Liver (tissue), 9 donors: ENCODE results near the gene PCBP2. TPM values are rescaled to one million over a fixed set of nuclear protein-coding genes. Genes with fewer than 3 reads are reported as not detected.
"Not testable (repeated sequence)": the region's sequence is repeated elsewhere in the genome, so short reads cannot be mapped to it uniquely, and the experiment has no call there.

Source experiments
- DNase-seq: peaks from one replicate; pipeline ENCODE4 v3.0.0-alpha.2; 2017; ENCODE audit warnings: low spot score
- H3K27ac ChIP-seq, 2 donors: one replicate each; pipeline ENCODE4 v1.7.0; 2013; ENCODE audit warnings: inconsistent platforms in 2 of 2, low read length in 2 of 2, control low read depth in 1 of 2, low read depth in 1 of 2, mild to moderate bottlenecking in 1 of 2
- H3K27me3 ChIP-seq, 4 donors: one replicate each; pipeline versions ENCODE4 v1.6.1 to v1.7.0; 2013; ENCODE audit warnings: low read length in 3 of 4, inconsistent platforms in 1 of 4, mild to moderate bottlenecking in 1 of 4, moderate library complexity in 1 of 4; ENCODE audit not compliant: control insufficient read depth in 4 of 4, insufficient read depth in 4 of 4
- H3K36me3 ChIP-seq, 4 donors: one replicate each; pipeline versions ENCODE4 v1.6.1 to v1.7.0; 2013; ENCODE audit warnings: low read length in 3 of 4, mild to moderate bottlenecking in 3 of 4, low read depth in 1 of 4, moderate library complexity in 1 of 4; ENCODE audit not compliant: control insufficient read depth in 4 of 4, insufficient read depth in 3 of 4
- H3K4me1 ChIP-seq, 4 donors: one replicate each; pipeline versions ENCODE4 v1.6.1 to v1.7.0; 2013; ENCODE audit warnings: low read length in 3 of 4, mild to moderate bottlenecking in 3 of 4, moderate library complexity in 1 of 4; ENCODE audit not compliant: control insufficient read depth in 4 of 4, insufficient read depth in 4 of 4
- H3K4me3 ChIP-seq, 3 donors: one replicate each; pipeline versions ENCODE4 v1.6.1 to v1.7.0; 2013; ENCODE audit warnings: low read length in 3 of 3, control low read depth in 1 of 3, low read depth in 1 of 3, mild to moderate bottlenecking in 1 of 3
- H3K9ac ChIP-seq, 2 donors: one replicate each; pipeline ENCODE4 v1.7.0; 2013; ENCODE audit warnings: low read length in 2 of 2, mild to moderate bottlenecking in 2 of 2, moderate library complexity in 2 of 2, control low read depth in 1 of 2, low read depth in 1 of 2
- H3K9me3 ChIP-seq, 4 donors: one replicate each; pipeline versions ENCODE4 v1.6.1 to v1.7.0; 2013; ENCODE audit warnings: low read length in 3 of 4; ENCODE audit not compliant: control insufficient read depth in 4 of 4
- EGR1 ChIP-seq, 2 donors: IDR thresholded peaks; 2 replicates each; pipeline ENCODE4 v1.6.1; 2016 to 2018; ENCODE audit warnings: antibody characterized with exemption in 2 of 2, low read depth in 2 of 2
- FOXA1 ChIP-seq: IDR thresholded peaks from 2 replicates; pipeline ENCODE4 v1.6.1; 2016; ENCODE audit warnings: antibody characterized with exemption
- GABPA ChIP-seq, 2 donors: IDR thresholded peaks in 1 of 2; conservative IDR thresholded peaks in 1 of 2; 2 replicates each; pipeline ENCODE4 v1.6.1; 2016; ENCODE audit warnings: antibody characterized with exemption in 2 of 2, mild to moderate bottlenecking in 1 of 2, moderate library complexity in 1 of 2
- JUND ChIP-seq, 2 donors: IDR thresholded peaks; 2 replicates each; pipeline ENCODE4 v1.6.1; 2016; ENCODE audit warnings: antibody characterized with exemption in 2 of 2
- MAX ChIP-seq: IDR thresholded peaks from 2 replicates; pipeline ENCODE4 v1.6.1; 2016; ENCODE audit warnings: antibody characterized with exemption
- NR2F2 ChIP-seq: IDR thresholded peaks from 2 replicates; pipeline ENCODE4 v1.6.1; 2016; ENCODE audit warnings: antibody characterized with exemption
- RAD21 ChIP-seq, 2 donors: IDR thresholded peaks; 2 replicates each; pipeline ENCODE4 v1.6.1; 2016; ENCODE audit warnings: antibody characterized with exemption in 2 of 2, mild to moderate bottlenecking in 2 of 2
- REST ChIP-seq: IDR thresholded peaks from 2 replicates; pipeline ENCODE4 v1.6.1; 2016; ENCODE audit warnings: antibody characterized with exemption, mild to moderate bottlenecking
- RXRA ChIP-seq, 2 donors: IDR thresholded peaks; 2 replicates each; pipeline ENCODE4 v1.6.1; 2017 to 2018; ENCODE audit warnings: antibody characterized with exemption in 2 of 2, mild to moderate bottlenecking in 1 of 2
- YY1 ChIP-seq: IDR thresholded peaks from 2 replicates; pipeline ENCODE4 v1.6.1; 2016; ENCODE audit warnings: antibody characterized with exemption, mild to moderate bottlenecking
- ZBTB33 ChIP-seq: IDR thresholded peaks from 2 replicates; pipeline ENCODE4 v1.6.1; 2016; ENCODE audit warnings: antibody characterized with exemption
- WGBS: extraction: QIAGEN DNeasy Blood & Tissue Kit; methylation state at CpG from one replicate; pipeline ENCODE4 v1.1.7; 2013; 5-methylcytosine and 5-hydroxymethylcytosine counted together
- polyA plus RNA-seq, 2 donors: library from polyadenylated mRNA; stranded (reverse) in 1 of 2; unstranded in 1 of 2; fragments of 200-250 nt in 1 of 2; fragments of >200 nt in 1 of 2; fragmentation: Nextera tagmentation in 1 of 2; extraction: Ambion mirVana in 1 of 2; gene quantifications; one replicate each; pipeline versions ENCODE4 v1.2.1 to v1.2.3, GENCODE V29; 2013 to 2015
- total RNA-seq, 2 donors: library from RNA; depleted of rRNA; stranded (reverse); fragments of >200 nt; gene quantifications; one replicate each; pipeline ENCODE4 v1.2.3, GENCODE V29; 2014
- donor health status: healthy.
- donor health status: healthy.
- donor health status: healthy.
- donor health status: healthy.
- donor health status: healthy.

Gene PCBP2
- total and polyA plus RNA-seq, 4 donors: 130 to 377 (median 223) TPM

- 80% methylated on average over 12 of the region's 12 CpGs for WGBS
- no peak overlapping the region for H3K9ac ChIP-seq
- TF ChIP-seq GABPA (IDR thresholded peaks at IDR 0.05 in 1 of 2, conservative IDR thresholded peaks at IDR 0.05 in 1 of 2): no peak
- no peak for TF ChIP-seq RXRA (IDR thresholded peaks at IDR 0.05)
- no peak for TF ChIP-seq EGR1 (IDR thresholded peaks at IDR 0.05; ENCODE audit: low read depth in 2 of 2)
- TF ChIP-seq MAX: no peak
- no peak for TF ChIP-seq NR2F2
- TF ChIP-seq REST: no peak
- no peak for TF ChIP-seq YY1
- no peak for TF ChIP-seq ZBTB33
- no peak for TF ChIP-seq JUND (IDR thresholded peaks at IDR 0.05)
- no peak for TF ChIP-seq FOXA1
- TF ChIP-seq RAD21 (IDR thresholded peaks at IDR 0.05): no peak
- H3K4me1 ChIP-seq: no peaks in the 10 kb centered on the region
- DNase-seq: no peak
- no peaks in the 10 kb centered on the region for H3K9me3 ChIP-seq
- H3K27ac ChIP-seq: no peak overlapping the region
- H3K27me3 ChIP-seq: no peaks in the 10 kb centered on the region
- H3K36me3 ChIP-seq: peaks cover 4 to 66% (median 54%) of the 10 kb centered on the region in 4 donors
- H3K4me3 ChIP-seq: no peak overlapping the region
Measured at GRCh38 chr12:53480491-53481442, 28.9 kb downstream of the PCBP2 start.

- DNase-seq, H3K27me3 ChIP-seq, H3K4me1 ChIP-seq, H3K27ac ChIP-seq, H3K4me3 ChIP-seq, H3K9ac ChIP-seq, H3K9me3 ChIP-seq: not testable (repeated sequence)
- 83% methylated on average over 6 of the region's 6 CpGs for WGBS
- H3K36me3 ChIP-seq: peaks cover 4 to 62% (median 48%) of the 10 kb centered on the region in 4 donors
Measured at GRCh38 chr12:53481458-53481857, 29.6 kb downstream of the PCBP2 start.
